Chondrocyte (in vitro differentiated cells): ENCODE data around the gene CLCN7. TPM values are rescaled to one million over a fixed set of nuclear protein-coding genes. Genes with fewer than 3 reads are reported as not detected.

ENCODE experiments used
- DNase-seq: peaks from one replicate; pipeline ENCODE4 v3.0.0; 2021; ENCODE audit warnings: mixed read lengths, low spot score
- H3K27ac Mint-ChIP-seq: one replicate; pipeline ENCODE4 v1.8.0; 2021; ENCODE audit warnings: mild to moderate bottlenecking, moderate library complexity, mixed read lengths; ENCODE audit not compliant: unreplicated experiment
- H3K27me3 Mint-ChIP-seq: 2 replicates; pipeline ENCODE4 v1.8.0; 2021; ENCODE audit warnings: low read depth, mixed read lengths
- H3K36me3 Mint-ChIP-seq: 2 replicates; pipeline ENCODE4 v1.8.0; 2021; ENCODE audit warnings: low read depth, mixed read lengths
- H3K4me1 Mint-ChIP-seq: 2 replicates; pipeline ENCODE4 v1.8.0; 2021; ENCODE audit warnings: low read depth, mild to moderate bottlenecking, mixed read lengths
- H3K4me3 Mint-ChIP-seq: one replicate; pipeline ENCODE4 v1.8.0; 2021; ENCODE audit warnings: mild to moderate bottlenecking, moderate library complexity, mixed read lengths; ENCODE audit not compliant: unreplicated experiment
- H3K9me3 Mint-ChIP-seq: 2 replicates; pipeline ENCODE4 v1.8.0; 2021; ENCODE audit warnings: low read depth, mixed read lengths
- long read RNA-seq: library from polyadenylated mRNA; stranded (forward); transcript quantifications from one replicate; pipeline ENCODE4 v2.0.0, GENCODE V29; 2021
- total RNA-seq: library from RNA; stranded (reverse); gene quantifications from 3 replicates; pipeline ENCODE4 v1.2.1, GENCODE V29; 2021
- TF ChIP-seq, protein P1 (sequence below): fragments of 200-600 bp; sonication (generic); IDR thresholded peaks from 2 replicates; pipeline ENCODE4 v1.5.0; 2021; ENCODE audit warnings: antibody characterized with exemption, mild to moderate bottlenecking, moderate library complexity

Gene CLCN7, protein sequence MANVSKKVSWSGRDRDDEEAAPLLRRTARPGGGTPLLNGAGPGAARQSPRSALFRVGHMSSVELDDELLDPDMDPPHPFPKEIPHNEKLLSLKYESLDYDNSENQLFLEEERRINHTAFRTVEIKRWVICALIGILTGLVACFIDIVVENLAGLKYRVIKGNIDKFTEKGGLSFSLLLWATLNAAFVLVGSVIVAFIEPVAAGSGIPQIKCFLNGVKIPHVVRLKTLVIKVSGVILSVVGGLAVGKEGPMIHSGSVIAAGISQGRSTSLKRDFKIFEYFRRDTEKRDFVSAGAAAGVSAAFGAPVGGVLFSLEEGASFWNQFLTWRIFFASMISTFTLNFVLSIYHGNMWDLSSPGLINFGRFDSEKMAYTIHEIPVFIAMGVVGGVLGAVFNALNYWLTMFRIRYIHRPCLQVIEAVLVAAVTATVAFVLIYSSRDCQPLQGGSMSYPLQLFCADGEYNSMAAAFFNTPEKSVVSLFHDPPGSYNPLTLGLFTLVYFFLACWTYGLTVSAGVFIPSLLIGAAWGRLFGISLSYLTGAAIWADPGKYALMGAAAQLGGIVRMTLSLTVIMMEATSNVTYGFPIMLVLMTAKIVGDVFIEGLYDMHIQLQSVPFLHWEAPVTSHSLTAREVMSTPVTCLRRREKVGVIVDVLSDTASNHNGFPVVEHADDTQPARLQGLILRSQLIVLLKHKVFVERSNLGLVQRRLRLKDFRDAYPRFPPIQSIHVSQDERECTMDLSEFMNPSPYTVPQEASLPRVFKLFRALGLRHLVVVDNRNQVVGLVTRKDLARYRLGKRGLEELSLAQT
- total RNA-seq, result 81.7 to 97.0 TPM (median 95.2 TPM) in 3 replicates
- long read RNA-seq, full-length matches to known transcripts, result 226 of 302 reads
- long read RNA-seq, partial matches to known transcripts, result 31 of 302 reads
- long read RNA-seq, other reads (novel, unspliced or antisense), result 45 of 302 reads

DNA sequence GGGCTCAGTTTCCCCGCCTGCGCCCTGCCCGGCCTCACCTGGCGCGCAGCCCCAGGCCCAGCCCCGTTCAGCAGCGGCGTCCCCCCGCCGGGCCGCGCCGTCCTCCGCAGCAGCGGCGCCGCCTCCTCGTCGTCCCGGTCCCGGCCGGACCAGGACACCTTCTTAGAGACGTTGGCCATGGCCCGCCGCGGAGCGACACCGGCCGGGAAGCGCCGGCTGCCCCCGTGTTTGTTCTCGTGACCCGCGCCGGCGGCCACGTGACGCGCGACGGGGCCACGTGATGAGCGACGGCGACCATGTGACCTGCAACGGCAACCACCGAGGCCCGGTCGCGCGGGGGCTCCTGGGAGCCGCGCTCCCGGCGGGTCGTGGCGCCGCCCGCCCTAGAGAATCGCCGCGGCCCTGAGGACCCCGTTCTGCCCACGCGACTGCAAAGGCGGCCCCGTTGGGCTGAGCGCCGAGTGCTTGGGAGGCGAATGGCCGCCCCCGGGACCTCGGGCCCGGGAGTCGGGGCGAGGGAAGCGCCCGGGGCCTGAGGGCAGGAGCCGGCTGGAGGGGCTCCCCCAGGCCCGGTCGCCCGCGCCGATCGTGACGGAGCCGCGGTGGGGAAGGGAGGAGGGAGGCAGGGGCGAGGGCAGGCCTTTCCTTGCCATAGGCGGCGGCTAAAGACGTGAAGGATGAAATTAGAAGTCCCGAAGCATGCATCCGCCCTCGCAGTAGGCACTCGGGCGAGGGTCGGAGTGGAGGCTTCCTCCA lies at the start of gene CLCN7:
TSS of gene CLCN7 (minus strand) at position 233 of the 756 bp plus-strand sequence. CDS start at position 179, 54 bp downstream.
- Mint-ChIP-seq H3K27ac (peak within 1 kb of the TSS; percentile 85), H3K4me1 (peaks cover 36% of the 10 kb centered on the region), H3K36me3 (no peaks in the 10 kb centered on the region), H3K9me3 (peaks cover 3% of the 10 kb centered on the region), H3K4me3 (peak within 1 kb of the TSS; percentile 81), H3K27me3 (no peaks in the 10 kb centered on the region)
- DNase-seq, result peak; percentile 95
- TF ChIP-seq, protein P1, sequence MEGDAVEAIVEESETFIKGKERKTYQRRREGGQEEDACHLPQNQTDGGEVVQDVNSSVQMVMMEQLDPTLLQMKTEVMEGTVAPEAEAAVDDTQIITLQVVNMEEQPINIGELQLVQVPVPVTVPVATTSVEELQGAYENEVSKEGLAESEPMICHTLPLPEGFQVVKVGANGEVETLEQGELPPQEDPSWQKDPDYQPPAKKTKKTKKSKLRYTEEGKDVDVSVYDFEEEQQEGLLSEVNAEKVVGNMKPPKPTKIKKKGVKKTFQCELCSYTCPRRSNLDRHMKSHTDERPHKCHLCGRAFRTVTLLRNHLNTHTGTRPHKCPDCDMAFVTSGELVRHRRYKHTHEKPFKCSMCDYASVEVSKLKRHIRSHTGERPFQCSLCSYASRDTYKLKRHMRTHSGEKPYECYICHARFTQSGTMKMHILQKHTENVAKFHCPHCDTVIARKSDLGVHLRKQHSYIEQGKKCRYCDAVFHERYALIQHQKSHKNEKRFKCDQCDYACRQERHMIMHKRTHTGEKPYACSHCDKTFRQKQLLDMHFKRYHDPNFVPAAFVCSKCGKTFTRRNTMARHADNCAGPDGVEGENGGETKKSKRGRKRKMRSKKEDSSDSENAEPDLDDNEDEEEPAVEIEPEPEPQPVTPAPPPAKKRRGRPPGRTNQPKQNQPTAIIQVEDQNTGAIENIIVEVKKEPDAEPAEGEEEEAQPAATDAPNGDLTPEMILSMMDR, result peak; percentile 17

DNA sequence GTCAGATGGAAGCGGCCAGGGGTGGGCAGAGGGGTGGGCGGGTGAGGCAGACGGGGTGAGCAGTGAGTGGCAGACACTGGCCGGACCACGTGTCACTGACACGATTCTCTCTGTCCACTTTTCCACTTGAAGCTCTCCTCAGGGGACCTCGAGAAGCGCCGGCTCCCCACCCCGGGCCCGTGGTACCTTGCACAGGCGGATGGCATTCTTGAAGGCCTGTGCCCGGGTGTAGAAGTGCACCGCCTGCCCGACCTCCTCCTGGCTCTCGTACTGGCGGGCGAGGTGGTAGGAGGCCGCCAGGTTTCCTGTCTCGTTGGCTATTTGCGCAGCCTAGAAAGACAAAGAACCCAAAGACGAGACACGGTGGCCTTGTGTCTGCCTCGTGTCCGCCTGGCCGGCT lies 49.5 kb upstream of the CLCN7 start:
- TF ChIP-seq, protein P1, result no peak
- Mint-ChIP-seq H3K27ac (no peak overlapping the region), H3K36me3 (peaks cover 2% of the 10 kb centered on the region), H3K27me3 (no peaks in the 10 kb centered on the region), H3K9me3 (no peaks in the 10 kb centered on the region), H3K4me3 (no peak overlapping the region), H3K4me1 (peaks cover 4% of the 10 kb centered on the region)
- DNase-seq, result no peak

DNA sequence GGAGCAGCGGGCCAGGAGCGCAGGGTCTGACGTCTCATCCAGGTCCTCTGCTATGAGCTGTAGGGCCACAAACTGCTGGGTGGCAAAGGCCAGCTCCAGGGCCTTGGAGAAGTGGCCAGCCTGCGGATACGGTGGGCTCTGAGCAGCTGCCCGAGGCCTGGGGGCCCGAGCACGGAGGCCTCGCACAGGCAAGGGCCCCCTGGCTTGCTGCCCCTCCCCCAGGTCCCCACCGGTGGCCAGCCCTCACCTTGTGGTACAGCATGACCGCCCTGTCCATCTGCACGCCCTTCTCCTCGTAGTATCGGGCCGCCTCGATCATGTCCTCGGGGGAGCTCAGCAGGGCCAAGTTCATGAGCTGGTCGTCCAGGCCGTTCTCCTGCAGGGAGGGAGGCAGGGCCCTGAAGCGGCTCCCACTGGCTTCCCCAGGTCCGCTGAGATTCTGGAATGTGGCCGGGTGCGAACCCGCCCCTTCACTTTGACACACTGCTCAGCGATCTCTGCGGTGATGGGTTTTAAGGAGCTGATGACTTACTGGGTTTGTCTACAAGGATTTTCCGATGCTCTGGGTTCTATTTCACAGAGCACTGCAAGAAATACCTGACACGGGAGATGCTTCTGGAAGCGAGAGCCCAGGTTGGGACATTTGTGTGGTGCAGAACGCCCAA lies 48.9 kb upstream of the CLCN7 start:
- Mint-ChIP-seq H3K9me3 (no peaks in the 10 kb centered on the region), H3K27ac (no peak overlapping the region), H3K27me3 (no peaks in the 10 kb centered on the region), H3K36me3 (peaks cover 4% of the 10 kb centered on the region), H3K4me3 (no peak overlapping the region), H3K4me1 (peaks cover 4% of the 10 kb centered on the region)
- TF ChIP-seq, protein P1, result no peak
- no peak for DNase-seq

DNA sequence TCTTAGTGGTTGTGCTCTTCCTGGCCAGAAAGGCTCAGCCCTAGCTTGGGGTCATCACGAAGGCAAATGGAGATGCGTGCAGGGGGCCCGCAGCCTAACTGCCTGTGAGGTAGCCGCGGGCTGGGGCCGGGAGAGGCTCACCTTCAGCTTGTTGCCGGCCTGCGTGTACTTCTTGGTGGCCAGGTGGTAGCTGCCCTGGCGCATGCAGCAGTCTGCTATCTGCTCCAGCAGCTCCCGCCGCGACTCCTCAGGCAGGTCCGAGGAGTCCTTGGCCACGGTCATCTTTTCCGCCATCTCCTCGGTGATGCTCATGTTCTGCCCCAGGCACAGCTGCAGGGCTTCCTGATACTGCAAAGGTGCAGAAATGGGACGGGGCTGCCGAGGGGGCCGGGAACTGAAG lies 45.6 kb upstream of the CLCN7 start:
- no peaks in the 10 kb centered on the region for H3K9me3 Mint-ChIP-seq
- TF ChIP-seq, protein P1, result no peak
- H3K36me3 Mint-ChIP-seq, result peaks cover 6% of the 10 kb centered on the region
- no peak overlapping the region for H3K4me3 Mint-ChIP-seq
- no peak for DNase-seq
- H3K27ac Mint-ChIP-seq, result no peak overlapping the region
- no peaks in the 10 kb centered on the region for H3K4me1 Mint-ChIP-seq
- no peaks in the 10 kb centered on the region for H3K27me3 Mint-ChIP-seq
